ENCODE results near the gene ZC3H13.
A peak's percentile ranks its signal among the peaks of the same experiment; 100 is the strongest.

ZC3H13 gene

DNA sequence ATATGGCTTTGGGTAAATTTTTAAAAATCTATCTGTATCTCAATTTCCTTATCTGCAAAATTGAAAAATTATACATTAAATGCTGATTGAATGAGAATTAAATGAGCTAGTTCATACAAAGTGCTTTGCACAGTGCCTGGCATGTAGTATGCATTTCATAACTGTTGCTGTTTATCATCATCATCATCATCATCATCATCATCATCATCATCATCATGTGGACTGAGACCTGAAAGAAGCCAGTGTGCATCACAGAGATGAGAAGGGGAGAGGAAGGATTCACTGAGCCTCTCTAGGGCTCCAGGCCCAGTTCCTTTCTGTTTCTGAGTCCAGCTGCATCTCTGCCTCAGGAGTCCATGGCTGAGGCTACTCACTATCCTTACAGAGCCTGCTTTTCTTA, 6.9 kb upstream of the ZC3H13 start:
- no peak for DNase-seq (ENCODE audit: low read depth)

GRCh38 chr13:46058268-46058667, 5.7 kb upstream of the ZC3H13 start:
- DNase-seq (ENCODE audit: low read depth), result no peak

- DNase-seq (ENCODE audit: low read depth), result peak; percentile 22
These were observed 4.9 kb upstream of the ZC3H13 start for GRCh38 chr13:46057256-46058015.

DNA sequence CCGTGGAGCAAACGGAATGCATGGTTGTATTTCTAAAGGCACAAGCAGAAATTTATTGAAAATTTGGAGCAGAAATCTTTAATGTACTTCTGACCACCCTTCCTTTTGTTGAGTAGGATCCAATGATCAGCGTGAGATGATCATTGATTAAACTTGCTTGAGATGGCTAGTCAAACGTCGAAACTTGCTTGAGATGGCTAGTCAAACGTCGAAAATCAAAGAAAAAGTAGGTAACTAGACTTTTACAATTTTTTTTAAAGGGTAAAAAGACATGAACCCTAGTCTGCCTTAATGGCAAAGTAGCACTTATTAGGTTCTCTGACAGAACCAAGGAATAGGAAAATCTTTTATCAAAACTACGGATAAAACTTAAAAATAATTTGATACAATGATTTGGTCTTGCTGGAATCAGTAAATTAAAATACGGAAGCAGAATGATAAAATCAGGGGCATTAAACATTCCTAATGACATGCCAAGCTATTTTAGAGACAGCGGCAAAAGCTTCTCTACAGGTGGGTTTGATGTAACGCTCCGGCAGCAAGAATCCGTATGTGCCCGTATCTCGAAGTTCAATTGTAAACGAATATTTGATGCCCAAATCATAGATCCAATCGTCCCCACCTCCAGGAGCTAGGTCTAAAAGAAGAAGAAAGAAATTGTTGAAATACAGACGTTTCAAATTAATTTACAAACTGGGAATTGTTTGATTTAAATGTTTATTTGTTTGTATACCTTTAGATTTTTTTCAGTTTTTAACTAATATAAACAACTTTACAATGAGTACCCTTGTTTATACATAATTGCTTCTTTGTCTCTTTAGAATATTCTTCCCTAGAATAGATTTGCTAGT, 841 bp upstream of the ZC3H13 start:
- DNase-seq (ENCODE audit: low read depth), result no peak

DNA sequence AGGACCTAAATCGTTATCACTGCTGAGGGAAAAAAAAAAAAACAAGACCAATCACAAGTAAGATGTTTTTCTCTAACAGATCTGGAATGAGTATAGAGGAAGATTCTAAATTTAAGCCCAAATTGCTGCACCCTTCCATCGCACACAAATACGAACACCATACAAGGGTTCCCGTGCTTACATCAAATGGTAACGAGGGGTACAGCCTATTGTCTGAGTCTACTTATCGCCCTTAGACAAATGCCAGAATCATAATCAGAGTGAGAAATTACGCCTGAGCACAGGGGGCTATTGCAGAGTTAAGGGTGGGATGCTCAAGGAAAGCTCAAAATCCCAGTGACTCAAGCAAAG, 603 bp downstream of the ZC3H13 start:
- DNase-seq (ENCODE audit: low read depth), result no peak

- DNase-seq (ENCODE audit: low read depth), result no peak
These were observed 1.8 kb downstream of the ZC3H13 start for GRCh38 chr13:46050771-46051170.

- no peak for DNase-seq (ENCODE audit: low read depth)
These were observed 7.1 kb downstream of the ZC3H13 start for GRCh38 chr13:46045424-46045823.

- DNase-seq (ENCODE audit: low read depth), result no peak
These were observed 8.9 kb downstream of the ZC3H13 start for GRCh38 chr13:46043647-46044046.

DNA sequence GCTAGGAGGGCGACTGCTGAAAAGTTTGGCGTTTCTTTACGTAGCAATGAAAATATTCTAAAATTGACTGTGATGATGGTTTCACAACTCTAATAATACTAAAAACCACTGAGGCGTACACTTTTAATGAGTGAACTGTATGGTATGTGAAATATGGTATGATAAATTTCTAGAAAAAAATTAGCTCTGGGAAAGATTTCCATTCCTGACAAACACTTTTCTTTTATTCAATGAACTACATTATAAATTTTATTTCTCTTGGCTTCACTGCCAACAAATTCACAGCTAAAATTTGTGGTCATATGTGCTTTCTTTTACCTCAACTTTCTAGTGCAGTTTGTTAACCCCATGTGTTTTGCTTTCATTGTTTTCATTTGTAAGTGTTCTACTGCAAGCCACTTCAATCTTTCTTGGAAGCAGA, 11.1 kb downstream of the ZC3H13 start:
- peak; percentile 69 for DNase-seq (ENCODE audit: low read depth)

- DNase-seq (ENCODE audit: low read depth), result no peak
These were observed 11.8 kb downstream of the ZC3H13 start for GRCh38 chr13:46040763-46041162.

DNA sequence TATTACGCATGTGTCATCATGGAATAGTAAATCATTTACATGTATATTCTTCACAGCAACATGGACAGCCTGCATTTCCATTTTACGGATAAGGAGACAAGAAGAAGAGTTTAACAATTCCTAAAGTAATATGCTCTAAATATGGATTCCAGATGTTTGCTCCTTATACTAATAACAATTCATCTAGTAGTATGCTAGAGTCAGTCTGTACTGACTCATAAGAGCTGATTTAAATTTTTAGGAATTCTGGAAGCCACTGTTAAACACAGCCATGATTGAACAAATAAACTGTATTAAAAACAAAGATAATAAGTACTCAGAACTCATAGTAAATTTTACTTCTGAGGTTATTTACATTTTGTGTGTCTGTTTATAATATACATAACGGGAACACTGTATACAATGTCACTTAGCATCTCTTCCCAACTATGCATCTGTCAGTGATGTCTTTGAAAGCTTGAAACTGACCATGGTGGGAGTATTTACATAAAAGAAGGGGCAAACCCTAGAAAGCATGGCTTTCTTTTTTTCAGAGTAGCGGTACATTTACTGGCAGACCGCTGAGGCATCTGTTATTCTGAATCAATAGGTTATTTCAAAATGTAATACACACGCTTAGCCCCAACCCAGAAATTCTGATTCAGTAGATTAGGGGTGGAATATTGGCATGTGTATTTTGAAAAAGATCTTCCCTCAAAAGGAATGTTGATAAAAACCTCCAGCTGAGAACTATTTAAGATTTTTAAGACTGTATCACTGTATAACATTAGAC, 12.9 kb downstream of the ZC3H13 start:
- no peak for DNase-seq (ENCODE audit: low read depth)

- DNase-seq (ENCODE audit: low read depth), result no peak
These were observed 14.2 kb downstream of the ZC3H13 start for GRCh38 chr13:46038296-46038695.

- DNase-seq (ENCODE audit: low read depth), result no peak
These were observed 17.5 kb downstream of the ZC3H13 start for GRCh38 chr13:46035066-46035465.

GRCh38 chr13:46032341-46032740, 20.2 kb downstream of the ZC3H13 start:
- DNase-seq (ENCODE audit: low read depth), result no peak

DNA sequence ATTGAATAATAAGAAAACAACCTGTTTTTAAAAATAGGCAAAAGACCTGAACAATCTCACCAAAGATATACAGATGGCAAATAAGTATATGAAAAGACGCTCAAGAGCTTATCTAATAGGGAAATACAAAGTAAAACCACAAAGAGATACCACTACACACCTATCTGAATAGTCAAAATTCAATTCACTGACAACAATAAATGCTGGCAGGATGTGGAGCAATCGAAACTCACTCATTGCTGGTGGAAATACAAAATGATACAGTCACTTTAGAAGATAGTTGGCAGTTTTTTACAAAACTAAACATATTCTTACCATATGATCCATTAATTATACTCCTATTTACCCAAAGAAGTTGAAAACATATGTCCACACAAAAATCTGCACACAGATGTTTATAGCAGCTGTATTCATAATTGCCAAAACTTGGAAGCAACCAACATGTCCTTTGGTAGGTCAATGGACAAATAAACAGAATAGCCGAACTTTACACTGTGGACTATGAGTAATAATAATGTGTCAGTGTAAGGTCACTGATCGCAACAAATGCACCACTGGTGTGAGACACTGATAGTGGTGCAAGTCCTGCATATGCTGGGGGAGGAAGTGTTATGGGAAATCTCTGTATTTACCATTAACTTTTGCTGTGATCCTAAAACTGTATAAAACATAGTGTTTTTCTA, 20.8 kb downstream of the ZC3H13 start:
- DNase-seq (ENCODE audit: low read depth), result peak; percentile 37

DNA sequence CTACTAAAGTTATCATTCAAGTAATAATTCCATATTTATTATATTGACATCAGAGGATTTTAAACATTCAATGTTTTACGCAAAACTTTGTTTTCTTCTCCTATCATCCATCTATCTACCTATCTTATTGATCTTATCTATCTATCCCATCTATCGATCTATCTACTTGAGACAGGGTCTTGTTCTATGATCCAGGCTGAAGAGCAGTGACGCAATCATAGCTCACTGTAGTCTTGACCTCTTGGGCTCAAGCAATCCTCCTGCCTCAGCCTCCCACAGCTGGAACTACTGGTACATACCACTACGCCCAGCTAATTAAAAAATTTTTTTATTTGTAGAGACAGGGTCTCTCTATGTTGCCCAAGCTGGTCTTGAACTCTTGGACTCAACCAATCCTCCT, 27.4 kb downstream of the ZC3H13 start:
- DNase-seq (ENCODE audit: low read depth), result no peak

DNA sequence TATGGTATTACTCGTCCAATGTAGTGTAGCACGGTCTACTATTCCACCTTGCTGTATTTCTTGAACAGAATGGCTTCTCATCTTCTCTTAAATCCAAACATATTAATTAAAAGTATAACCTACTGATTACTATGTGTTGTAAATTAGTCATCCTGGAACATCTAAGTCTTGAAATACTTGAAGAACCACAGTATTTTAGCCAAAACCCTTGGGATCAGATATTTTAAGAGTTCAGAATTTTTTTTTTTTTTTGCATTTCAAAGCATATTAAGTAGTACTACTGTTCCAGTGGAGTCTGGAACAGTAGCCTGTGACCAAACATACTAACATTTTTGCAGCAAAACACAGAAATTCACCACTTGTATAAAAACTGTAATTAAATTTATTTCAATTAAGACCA, 30.1 kb downstream of the ZC3H13 start:
- DNase-seq (ENCODE audit: low read depth), result no peak

DNA sequence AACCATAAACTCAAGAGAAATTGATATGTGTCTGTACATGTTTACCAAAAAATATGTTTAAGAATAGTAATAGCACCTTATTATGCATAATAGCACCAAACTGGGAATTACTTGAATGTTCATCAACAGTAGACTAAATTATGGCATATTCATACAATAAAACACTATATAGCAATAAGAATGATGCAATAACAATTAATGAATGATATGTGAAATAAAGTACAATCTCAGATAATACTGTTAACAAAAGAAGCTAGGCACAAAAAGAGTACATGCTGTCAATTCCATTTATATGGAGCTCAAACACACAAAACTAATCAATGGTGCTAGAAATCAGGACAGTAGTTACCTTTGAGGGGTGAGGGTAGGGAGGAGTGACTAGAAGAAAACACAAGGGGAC, 36.3 kb downstream of the ZC3H13 start:
- no peak for DNase-seq (ENCODE audit: low read depth)

- DNase-seq (ENCODE audit: low read depth), result no peak
These were observed 37.2 kb downstream of the ZC3H13 start for GRCh38 chr13:46015366-46015765.

- no peak for DNase-seq (ENCODE audit: low read depth)
These were observed 40.1 kb downstream of the ZC3H13 start for GRCh38 chr13:46012404-46012803.

GRCh38 chr13:46010148-46010547, 42.4 kb downstream of the ZC3H13 start:
- DNase-seq (ENCODE audit: low read depth), result peak; percentile 8

DNA sequence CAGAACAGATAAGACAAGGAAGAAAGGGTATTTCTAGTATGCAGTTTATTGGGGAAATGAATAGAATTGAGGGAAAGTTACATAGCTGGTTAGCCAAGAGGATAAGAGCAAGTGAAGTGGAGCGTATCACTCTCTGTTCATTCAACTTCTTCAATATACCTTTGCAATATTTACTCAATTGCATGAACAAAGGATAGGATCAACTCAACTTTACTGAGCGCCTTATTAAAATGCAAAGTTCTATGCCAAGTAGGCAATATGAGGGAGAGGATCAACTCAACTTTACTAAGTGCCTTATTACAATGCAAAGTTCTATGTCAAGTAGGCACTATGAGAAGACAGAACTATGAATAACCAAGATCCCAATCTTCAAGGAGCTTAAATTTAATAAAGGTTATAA, 43.9 kb downstream of the ZC3H13 start:
- no peak for DNase-seq (ENCODE audit: low read depth)

All from iris pigment epithelial cell (primary cell).